ENCODE results near the gene AK3.
"Not testable (repeated sequence)": the region's sequence is repeated elsewhere in the genome, so short reads cannot be mapped to it uniquely, and the experiment has no call there.

AK3 gene

DNA sequence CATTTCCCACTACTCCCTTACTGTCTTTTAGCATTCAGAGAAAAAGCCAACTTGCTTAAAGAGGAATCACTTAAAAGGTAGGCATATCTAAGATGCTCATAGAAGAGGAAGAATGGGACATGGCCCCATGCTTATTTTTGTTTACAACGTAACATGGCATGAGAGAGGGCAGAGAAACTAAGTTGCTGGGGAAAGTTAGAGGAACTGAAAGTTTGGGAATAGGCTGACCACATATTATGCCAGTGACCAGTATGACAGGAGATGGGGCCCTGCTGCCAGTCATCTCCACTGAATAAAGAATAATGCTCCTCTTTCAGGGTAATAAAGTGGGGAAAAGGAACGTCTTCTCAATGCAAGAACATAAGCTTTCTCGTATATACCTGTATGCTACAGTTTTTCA is 77.0 kb downstream of the AK3 start:
- peaks cover 0 to 70% (median 13%) of the 10 kb centered on the region in 5 experiments for H3K27me3 ChIP-seq (replicated peaks in 2 of 5; ENCODE audit: control insufficient read depth in 4 of 5, insufficient read depth in 5 of 5, low read length in 4 of 5)
- no peak overlapping the region for H3K4me3 ChIP-seq (ENCODE audit: control insufficient read depth in 1 of 7, extremely low read depth in 1 of 7, insufficient read depth in 4 of 7, low read depth in 2 of 7, low read length in 6 of 7)
- ChIA-PET POLR2A (interaction anchor here (1.2 kb wide), 1 partner anchor 16 kb away, joined by 4 read pairs; the partner anchor contains the start of gene CDC37L1), CTCF (interaction anchor here (0.8 to 1.4 kb wide), 6 partner anchors 11 to 44 kb away, joined by 3 to 4 read pairs (median 3); no protein-coding TSS in a partner anchor)
- no peak overlapping the region for H3K27ac ChIP-seq (ENCODE audit: insufficient read depth in 1 of 2, low read depth in 1 of 2, low read length in 2 of 2, poor library complexity in 1 of 2, severe bottlenecking in 2 of 2)
- WGBS (ENCODE audit: insufficient coverage) = 92% methylated on average over 2 of the region's 3 CpGs
- no peaks in the 10 kb centered on the region for H3K36me3 ChIP-seq (ENCODE audit: control insufficient read depth in 4 of 4, insufficient read depth in 4 of 4, low read length in 3 of 4)
- no peak for DNase-seq
- no peaks in the 10 kb centered on the region for H3K9me3 ChIP-seq (ENCODE audit: control extremely low read depth in 1 of 5, control insufficient read depth in 4 of 5, insufficient read depth in 2 of 5, low read depth in 1 of 5, low read length in 4 of 5)
- peaks cover 8 to 33% (median 28%) of the 10 kb centered on the region in 4 experiments for H3K4me1 ChIP-seq (ENCODE audit: control extremely low read depth in 1 of 4, control insufficient read depth in 4 of 4, insufficient read depth in 4 of 4, low read length in 3 of 4)

GRCh38 chr9:4662989-4663792 is 77.8 kb downstream of the AK3 start:
- Histone ChIP-seq H3K27me3 (replicated peaks in 2 of 5; ENCODE audit: control insufficient read depth in 4 of 5, insufficient read depth in 5 of 5, low read length in 4 of 5) (peaks cover 0 to 71% (median 13%) of the 10 kb centered on the region in 5 experiments), H3K9me3 (ENCODE audit: control extremely low read depth in 1 of 5, control insufficient read depth in 4 of 5, insufficient read depth in 2 of 5, low read depth in 1 of 5, low read length in 4 of 5) (no peaks in the 10 kb centered on the region), H3K4me3 (ENCODE audit: control insufficient read depth in 1 of 7, extremely low read depth in 1 of 7, insufficient read depth in 4 of 7, low read depth in 2 of 7, low read length in 6 of 7) (peak overlapping the region in 6 of 7 experiments; percentile 40 to 82 (median 78)), H3K36me3 (ENCODE audit: control insufficient read depth in 4 of 4, insufficient read depth in 4 of 4, low read length in 3 of 4) (no peaks in the 10 kb centered on the region), H3K27ac (ENCODE audit: insufficient read depth in 1 of 2, low read depth in 1 of 2, low read length in 2 of 2, poor library complexity in 1 of 2, severe bottlenecking in 2 of 2) (no peak overlapping the region), H3K4me1 (ENCODE audit: control extremely low read depth in 1 of 4, control insufficient read depth in 4 of 4, insufficient read depth in 4 of 4, low read length in 3 of 4) (peaks cover 8 to 33% (median 28%) of the 10 kb centered on the region in 4 experiments)
- POLR2A ChIA-PET = interaction anchor here (1.2 kb wide), 1 partner anchor 16 kb away, joined by 4 read pairs; the partner anchor contains the start of gene CDC37L1
- DNase-seq = peak in 2 of 3 donors; percentile 39 to 42
- WGBS (ENCODE audit: insufficient coverage) = 69% methylated on average over 11 of the region's 13 CpGs
- CTCF ChIA-PET = interaction anchor here (0.7 to 1.4 kb wide), 5 partner anchors 15 to 965 kb away, joined by 3 to 4 read pairs (median 3); partner anchors contain the start of gene RCL1

DNA sequence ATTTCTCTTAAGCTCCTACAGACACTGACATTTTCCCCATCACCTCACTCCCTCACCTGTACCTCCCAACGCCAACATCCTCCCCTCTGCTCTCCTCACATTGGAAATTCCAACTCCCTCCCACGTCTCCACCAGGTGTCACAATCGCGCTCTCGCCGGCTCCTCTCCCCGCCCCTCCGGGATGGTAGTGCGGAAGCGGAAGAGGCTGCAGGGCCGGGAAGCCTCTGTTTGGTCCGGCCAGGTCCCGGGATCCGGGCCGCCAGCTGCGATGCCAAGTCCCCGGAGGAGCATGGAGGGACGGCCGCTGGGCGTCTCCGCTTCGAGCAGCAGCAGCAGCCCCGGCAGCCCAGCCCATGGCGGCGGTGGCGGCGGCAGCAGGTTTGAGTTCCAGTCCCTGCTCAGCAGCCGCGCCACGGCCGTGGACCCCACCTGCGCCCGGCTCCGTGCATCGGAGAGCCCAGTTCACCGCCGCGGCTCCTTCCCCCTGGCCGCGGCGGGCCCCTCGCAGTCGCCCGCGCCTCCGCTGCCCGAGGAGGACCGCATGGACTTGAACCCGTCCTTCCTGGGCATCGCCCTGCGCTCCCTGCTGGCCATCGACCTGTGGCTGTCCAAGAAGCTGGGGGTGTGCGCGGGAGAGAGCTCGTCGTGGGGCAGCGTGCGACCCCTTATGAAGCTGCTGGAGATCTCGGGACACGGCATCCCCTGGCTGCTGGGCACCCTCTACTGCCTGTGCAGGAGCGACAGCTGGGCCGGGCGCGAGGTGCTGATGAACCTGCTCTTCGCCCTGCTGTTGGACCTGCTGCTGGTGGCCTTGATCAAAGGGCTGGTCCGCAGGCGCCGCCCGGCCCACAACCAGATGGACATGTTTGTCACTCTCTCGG is 78.7 kb downstream of the AK3 start, which contains the start of gene PLPP6:
TSS of gene PLPP6 (plus strand) at position 187 of the 881 bp plus-strand sequence. CDS start at position 269, 82 bp downstream.
- DNase-seq = peak; percentile 57 to 64 (median 63)
- peaks cover 8 to 33% (median 28%) of the 10 kb centered on the region in 4 experiments for H3K4me1 ChIP-seq (ENCODE audit: control extremely low read depth in 1 of 4, control insufficient read depth in 4 of 4, insufficient read depth in 4 of 4, low read length in 3 of 4)
- H3K27ac ChIP-seq (ENCODE audit: insufficient read depth in 1 of 2, low read depth in 1 of 2, low read length in 2 of 2, poor library complexity in 1 of 2, severe bottlenecking in 2 of 2) = no peak within 1 kb of the TSS
- H3K36me3 ChIP-seq (ENCODE audit: control insufficient read depth in 4 of 4, insufficient read depth in 4 of 4, low read length in 3 of 4) = no peaks in the 10 kb centered on the region
- H3K4me3 ChIP-seq (ENCODE audit: control insufficient read depth in 1 of 7, extremely low read depth in 1 of 7, insufficient read depth in 4 of 7, low read depth in 2 of 7, low read length in 6 of 7) = peak within 1 kb of the TSS; percentile 40 to 82 (median 76)
- CTCF ChIA-PET = interaction anchor here (0.7 to 1.4 kb wide), 4 partner anchors 16 to 966 kb away, joined by 3 to 4 read pairs (median 4); partner anchors contain the start of gene RCL1
- POLR2A ChIA-PET = no interaction called here
- H3K27me3 ChIP-seq (replicated peaks in 2 of 5; ENCODE audit: control insufficient read depth in 4 of 5, insufficient read depth in 5 of 5, low read length in 4 of 5) = peaks cover 2 to 71% (median 11%) of the 10 kb centered on the region in 5 experiments
- no peaks in the 10 kb centered on the region for H3K9me3 ChIP-seq (ENCODE audit: control extremely low read depth in 1 of 5, control insufficient read depth in 4 of 5, insufficient read depth in 2 of 5, low read depth in 1 of 5, low read length in 4 of 5)
- WGBS (ENCODE audit: insufficient coverage) = 3% methylated on average over 51 of the region's 70 CpGs

- CTCF ChIA-PET = interaction anchor here (1.2 kb wide), 1 partner anchor 131 kb away, joined by 4 read pairs; the partner anchor contains the start of gene RCL1
- H3K4me3 ChIP-seq (ENCODE audit: control insufficient read depth in 1 of 7, extremely low read depth in 1 of 7, insufficient read depth in 4 of 7, low read depth in 2 of 7, low read length in 6 of 7) = peak overlapping the region in 6 of 7 experiments; percentile 40 to 82 (median 78)
- WGBS (ENCODE audit: insufficient coverage) = 0% methylated on average over 2 of the region's 5 CpGs
- peaks cover 2 to 71% (median 11%) of the 10 kb centered on the region in 5 experiments for H3K27me3 ChIP-seq (replicated peaks in 2 of 5; ENCODE audit: control insufficient read depth in 4 of 5, insufficient read depth in 5 of 5, low read length in 4 of 5)
- H3K4me1 ChIP-seq (ENCODE audit: control extremely low read depth in 1 of 4, control insufficient read depth in 4 of 4, insufficient read depth in 4 of 4, low read length in 3 of 4) = peaks cover 8 to 31% (median 26%) of the 10 kb centered on the region in 4 experiments
- peak in 2 of 3 donors; percentile 22 to 76 for DNase-seq
- no peak overlapping the region for H3K27ac ChIP-seq (ENCODE audit: insufficient read depth in 1 of 2, low read depth in 1 of 2, low read length in 2 of 2, poor library complexity in 1 of 2, severe bottlenecking in 2 of 2)
- H3K36me3 ChIP-seq (ENCODE audit: control insufficient read depth in 4 of 4, insufficient read depth in 4 of 4, low read length in 3 of 4) = no peaks in the 10 kb centered on the region
- POLR2A ChIA-PET = no interaction called here
- no peaks in the 10 kb centered on the region for H3K9me3 ChIP-seq (ENCODE audit: control extremely low read depth in 1 of 5, control insufficient read depth in 4 of 5, insufficient read depth in 2 of 5, low read depth in 1 of 5, low read length in 4 of 5)
Measured at GRCh38 chr9:4661611-4662010, 79.4 kb downstream of the AK3 start.

DNA sequence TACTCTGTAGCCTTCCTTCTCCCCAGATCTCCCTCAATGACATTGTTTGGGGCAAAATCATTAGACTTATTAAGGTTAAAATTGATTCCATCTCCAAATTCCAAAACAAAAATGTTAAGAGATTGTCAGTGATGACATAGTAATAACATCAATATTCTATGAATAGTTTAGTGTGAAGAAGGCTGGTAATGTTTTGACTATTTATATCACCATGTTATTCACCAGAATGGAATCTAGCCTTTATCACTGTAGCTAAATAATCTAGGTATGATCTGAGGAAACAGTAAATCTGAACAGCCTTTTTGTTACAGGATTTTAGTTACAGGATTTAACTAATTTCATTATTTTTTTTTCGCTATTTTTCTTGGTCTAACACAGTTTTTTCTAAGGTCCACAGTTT is 79.8 kb downstream of the AK3 start:
- H3K27me3 ChIP-seq (replicated peaks in 2 of 5; ENCODE audit: control insufficient read depth in 4 of 5, insufficient read depth in 5 of 5, low read length in 4 of 5) = peaks cover 2 to 71% (median 11%) of the 10 kb centered on the region in 5 experiments
- ChIA-PET CTCF (interaction anchor here (0.7 kb wide), 1 partner anchor 16 kb away, joined by 5 read pairs; no protein-coding TSS in a partner anchor), POLR2A (no interaction called here)
- peaks cover 8 to 27% (median 22%) of the 10 kb centered on the region in 4 experiments for H3K4me1 ChIP-seq (ENCODE audit: control extremely low read depth in 1 of 4, control insufficient read depth in 4 of 4, insufficient read depth in 4 of 4, low read length in 3 of 4)
- no peaks in the 10 kb centered on the region for H3K9me3 ChIP-seq (ENCODE audit: control extremely low read depth in 1 of 5, control insufficient read depth in 4 of 5, insufficient read depth in 2 of 5, low read depth in 1 of 5, low read length in 4 of 5)
- H3K4me3 ChIP-seq (ENCODE audit: control insufficient read depth in 1 of 7, extremely low read depth in 1 of 7, insufficient read depth in 4 of 7, low read depth in 2 of 7, low read length in 6 of 7) = peak overlapping the region in 2 of 7 experiments; percentile 80 to 82
- no peak overlapping the region for H3K27ac ChIP-seq (ENCODE audit: insufficient read depth in 1 of 2, low read depth in 1 of 2, low read length in 2 of 2, poor library complexity in 1 of 2, severe bottlenecking in 2 of 2)
- 17% methylated on average over 1 of the region's 1 CpG for WGBS (ENCODE audit: insufficient coverage)
- DNase-seq = no peak
- H3K36me3 ChIP-seq (ENCODE audit: control insufficient read depth in 4 of 4, insufficient read depth in 4 of 4, low read length in 3 of 4) = no peaks in the 10 kb centered on the region

DNA sequence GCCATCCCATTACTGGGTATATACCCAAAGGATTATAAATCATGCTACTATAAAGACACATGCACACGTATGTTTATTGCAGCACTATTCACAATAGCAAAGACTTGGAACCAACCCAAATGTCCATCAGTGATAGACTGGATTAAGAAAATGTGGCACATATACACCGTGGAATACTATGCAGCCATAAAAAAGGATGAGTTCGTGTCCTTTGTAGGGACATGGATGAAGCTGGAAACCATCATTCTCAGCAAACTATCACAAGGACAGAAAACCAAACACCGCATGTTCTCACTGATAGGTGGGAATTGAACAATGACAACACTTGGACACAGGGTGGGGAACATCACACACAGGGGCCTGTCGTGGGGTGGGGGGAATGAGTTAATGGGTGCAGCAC is 80.3 kb downstream of the AK3 start:
- Histone ChIP-seq H3K4me1 (ENCODE audit: control extremely low read depth in 1 of 4, control insufficient read depth in 4 of 4, insufficient read depth in 4 of 4, low read length in 3 of 4) (peaks cover 8 to 23% (median 19%) of the 10 kb centered on the region in 4 experiments), H3K27me3 (replicated peaks in 2 of 5; ENCODE audit: control insufficient read depth in 4 of 5, insufficient read depth in 5 of 5, low read length in 4 of 5) (peaks cover 2 to 71% (median 8%) of the 10 kb centered on the region in 5 experiments)
- H3K36me3 ChIP-seq (ENCODE audit: control insufficient read depth in 4 of 4, insufficient read depth in 4 of 4, low read length in 3 of 4); DNase-seq; POLR2A ChIA-PET; H3K27ac ChIP-seq (ENCODE audit: insufficient read depth in 1 of 2, low read depth in 1 of 2, low read length in 2 of 2, poor library complexity in 1 of 2, severe bottlenecking in 2 of 2); H3K4me3 ChIP-seq (ENCODE audit: control insufficient read depth in 1 of 7, extremely low read depth in 1 of 7, insufficient read depth in 4 of 7, low read depth in 2 of 7, low read length in 6 of 7); H3K9me3 ChIP-seq (ENCODE audit: control extremely low read depth in 1 of 5, control insufficient read depth in 4 of 5, insufficient read depth in 2 of 5, low read depth in 1 of 5, low read length in 4 of 5): not testable (repeated sequence)
- WGBS (ENCODE audit: insufficient coverage) = no CpG with 5 or more reads among the region's 5 CpGs
- CTCF ChIA-PET = interaction anchor here (0.7 kb wide), 1 partner anchor 17 kb away, joined by 5 read pairs; no protein-coding TSS in a partner anchor

Measured in common myeloid progenitor, CD34-positive (primary cell).